Keratinocyte (primary cell): ENCODE data around the gene FAM227A. TPM values are rescaled to one million over a fixed set of nuclear protein-coding genes. Genes with fewer than 3 reads are reported as not detected.

Experiments
- DNase-seq: peaks from one replicate; pipeline ENCODE4 v3.0.0-alpha.2; 2011; ENCODE audit warnings: low read depth, missing footprints, low spot score
- FAIRE-seq: peaks from 2 replicates; lab custom pipeline; 2011; peaks lifted over from hg19 to GRCh38; lab: Jason Lieb, UNC
- H2AFZ ChIP-seq: 2 replicates; pipeline ENCODE4 v1.6.0; 2012; ENCODE audit warnings: low read length, control low read depth, inconsistent platforms; ENCODE audit not compliant: control insufficient read depth
- H3K27ac ChIP-seq: 2 replicates; pipeline ENCODE4 v1.5.1; 2011; ENCODE audit warnings: low read length; ENCODE audit not compliant: control insufficient read depth, insufficient read depth
- H3K27me3 ChIP-seq: 3 replicates; pipeline ENCODE4 v1.6.0; 2011; ENCODE audit warnings: low read length; ENCODE audit not compliant: control insufficient read depth, insufficient read depth; ENCODE audit errors: extremely low read depth
- H3K36me3 ChIP-seq, 2 experiments: 2 replicates in 1 of 2; 3 replicates in 1 of 2; pipeline ENCODE4 v1.5.1; 2011; ENCODE audit warnings: low read length in 2 of 2, mild to moderate bottlenecking in 1 of 2; ENCODE audit not compliant: control insufficient read depth in 2 of 2, insufficient read depth in 2 of 2; ENCODE audit errors: extremely low read depth in 1 of 2
- H3K4me1 ChIP-seq: 3 replicates; pipeline ENCODE4 v1.5.1; 2011; ENCODE audit warnings: low read length; ENCODE audit not compliant: control insufficient read depth, insufficient read depth; ENCODE audit errors: extremely low read depth
- H3K4me2 ChIP-seq: 3 replicates; pipeline ENCODE4 v1.6.0; 2011; ENCODE audit warnings: low read depth, low read length; ENCODE audit not compliant: control insufficient read depth, insufficient read depth; ENCODE audit errors: extremely low read depth
- H3K4me3 ChIP-seq, 3 experiments: fragments of 200-600 bp in 1 of 3; sonication (generic) in 1 of 3; 2 replicates in 2 of 3; 3 replicates in 1 of 3; pipeline ENCODE4 v1.5.1; 2011 to 2016; ENCODE audit warnings: low read length in 3 of 3, mild to moderate bottlenecking in 3 of 3, control low read depth in 2 of 3, inconsistent platforms in 1 of 3, low read depth in 1 of 3, mixed read lengths in 1 of 3, mixed run types in 1 of 3, moderate library complexity in 1 of 3; ENCODE audit not compliant: control insufficient read depth in 2 of 3, insufficient read depth in 2 of 3; ENCODE audit errors: extremely low read depth in 1 of 3
- H3K79me2 ChIP-seq: 2 replicates; pipeline ENCODE4 v1.6.0; 2012; ENCODE audit warnings: low read length; ENCODE audit not compliant: control insufficient read depth, insufficient read depth
- H3K9ac ChIP-seq: 3 replicates; pipeline ENCODE4 v1.6.0; 2011; ENCODE audit warnings: low read length; ENCODE audit not compliant: control insufficient read depth, insufficient read depth; ENCODE audit errors: extremely low read depth
- H3K9me1 ChIP-seq: 3 replicates; pipeline ENCODE4 v1.6.0; 2011; ENCODE audit warnings: low read length; ENCODE audit not compliant: control insufficient read depth, insufficient read depth; ENCODE audit errors: extremely low read depth
- H3K9me3 ChIP-seq: 2 replicates; pipeline ENCODE4 v1.5.1; 2012; ENCODE audit warnings: low read depth, low read length; ENCODE audit not compliant: control insufficient read depth
- H4K20me1 ChIP-seq: 3 replicates; pipeline ENCODE4 v1.6.0; 2011; ENCODE audit warnings: low read length; ENCODE audit not compliant: control insufficient read depth, insufficient read depth; ENCODE audit errors: extremely low read depth
- CTCF ChIP-seq, 3 experiments: IDR thresholded peaks in 1 of 3; conservative IDR thresholded peaks in 1 of 3; optimal IDR thresholded peaks in 1 of 3; 2 replicates in 2 of 3; 3 replicates in 1 of 3; pipeline versions ENCODE3 to v1.5.1; 2011; ENCODE audit warnings: low read length in 3 of 3, mild to moderate bottlenecking in 3 of 3, moderate library complexity in 2 of 3, control low read depth in 1 of 3, inconsistent platforms in 1 of 3; ENCODE audit not compliant: insufficient read depth in 2 of 3; ENCODE audit errors: extremely low read depth in 1 of 3
- EZH2 ChIP-seq: IDR thresholded peaks from one replicate; pipeline ENCODE4 v1.6.1; 2012; ENCODE audit warnings: inconsistent platforms, mild to moderate bottlenecking, low read length, moderate library complexity
- dilution Hi-C: fragments of 300-500 bp; cut with MboI; formaldehyde crosslinking; loops from one replicate; pipeline ENCODE4 v1.7.0; 2020; ENCODE audit warnings: low sequenced_read_pairs; ENCODE audit not compliant: extremely low pct_ligation_motif_present
- polyA plus RNA-seq, 5 experiments: library from polyadenylated mRNA; depleted of rRNA in 3 of 5; stranded (reverse) in 3 of 5; stranded (forward) in 1 of 5; unstranded in 1 of 5; fragments of >200 nt; gene quantifications; 1 replicate in 1 of 5; 2 replicates in 3 of 5; 3 replicates in 1 of 5; pipeline versions ENCODE4 v1.2.1 to v1.2.3, GENCODE V29; 2011 to 2012; ENCODE audit warnings: missing spikeins in 2 of 5, low read depth in 1 of 5, low replicate concordance in 1 of 5

FAM227A gene
- polyA plus RNA-seq, 1 donor (not counting 4 experiments of a cell fraction or from before 2014, with no cell fraction given) = 1.1 TPM

- TF ChIP-seq EZH2 (no peak), CTCF (optimal IDR thresholded peaks at IDR 0.05 in 1 of 3, IDR thresholded peaks at IDR 0.05 in 1 of 3, conservative IDR thresholded peaks at IDR 0.05 in 1 of 3; ENCODE audit: extremely low read depth in 1 of 3, insufficient read depth in 2 of 3, low read length in 3 of 3) (no peak)
- H3K4me2 ChIP-seq = peak overlapping the region; percentile 88
- FAIRE-seq (peak; percentile 44), DNase-seq (no peak)
- no peaks in the 10 kb centered on the region for H3K27me3 ChIP-seq
- peak overlapping the region; percentile 99 for H2AFZ ChIP-seq
- peak overlapping the region; percentile 98 for H3K9ac ChIP-seq
- H3K79me2 ChIP-seq = peaks cover 11% of the 10 kb centered on the region
- peaks cover 0 to 3% of the 10 kb centered on the region in 2 experiments for H3K36me3 ChIP-seq
- no peaks in the 10 kb centered on the region for H3K9me1 ChIP-seq
- peak overlapping the region; percentile 100 for H3K27ac ChIP-seq
- dilution Hi-C loops = no loop called here
- peak overlapping the region; percentile 63 to 79 (median 73) for H3K4me3 ChIP-seq
- no peaks in the 10 kb centered on the region for H3K9me3 ChIP-seq
- no peaks in the 10 kb centered on the region for H4K20me1 ChIP-seq
- H3K4me1 ChIP-seq = peaks cover 11% of the 10 kb centered on the region
Measured at GRCh38 chr22:38657045-38657909, 1.1 kb upstream of the FAM227A start.

DNA sequence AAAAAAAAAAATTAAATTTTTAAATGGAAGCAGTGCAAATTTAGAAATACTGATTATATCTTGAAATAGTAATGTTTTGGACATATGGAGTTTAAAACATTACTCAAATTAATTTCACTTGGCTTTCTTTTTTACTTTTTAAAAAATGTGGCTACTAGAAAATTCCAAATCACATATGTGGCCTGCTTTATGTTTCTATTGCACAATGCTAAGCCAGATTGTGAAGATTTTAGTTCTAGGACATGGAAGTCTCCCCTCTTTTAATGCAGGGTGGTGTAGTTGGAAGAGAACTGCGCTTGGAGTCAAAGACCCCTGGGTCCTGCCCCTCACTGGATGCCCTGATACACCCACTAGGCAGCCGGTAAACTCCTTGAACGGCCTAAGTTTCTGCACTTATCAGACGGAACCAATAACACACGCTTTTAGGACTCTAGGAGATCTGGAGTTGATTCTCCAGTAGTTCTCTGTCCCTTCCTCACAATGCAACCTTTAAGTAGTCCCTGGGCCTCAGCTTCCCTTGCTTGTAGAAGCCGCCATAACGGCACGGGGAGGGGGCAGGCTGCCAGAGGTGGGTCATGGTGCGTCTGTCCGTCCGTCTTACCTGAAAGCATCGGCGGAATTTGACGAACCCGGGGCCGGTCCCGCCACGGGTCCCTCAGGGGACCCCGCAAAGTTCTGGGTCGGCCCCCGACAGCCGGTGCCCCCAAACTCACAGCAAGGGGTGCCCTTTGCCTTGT is 505 bp downstream of the FAM227A start:
- no peak for FAIRE-seq
- no peaks in the 10 kb centered on the region for H3K9me1 ChIP-seq
- no peak for TF ChIP-seq EZH2
- no peak for TF ChIP-seq CTCF (optimal IDR thresholded peaks at IDR 0.05 in 1 of 3, IDR thresholded peaks at IDR 0.05 in 1 of 3, conservative IDR thresholded peaks at IDR 0.05 in 1 of 3; ENCODE audit: extremely low read depth in 1 of 3, insufficient read depth in 2 of 3, low read length in 3 of 3)

More for the DNA sequence above, 505 bp downstream of the FAM227A start:
- peak overlapping the region; percentile 100 for H3K27ac ChIP-seq
- no peak for DNase-seq
- no peaks in the 10 kb centered on the region for H4K20me1 ChIP-seq
- H3K4me1 ChIP-seq = peaks cover 12% of the 10 kb centered on the region
- no peaks in the 10 kb centered on the region for H3K9me3 ChIP-seq
- H3K9ac ChIP-seq = peak overlapping the region; percentile 98
- peak overlapping the region; percentile 63 to 79 (median 73) for H3K4me3 ChIP-seq
- no peaks in the 10 kb centered on the region for H3K36me3 ChIP-seq
- H3K4me2 ChIP-seq = peak overlapping the region; percentile 88
- dilution Hi-C loops = no loop called here
- no peaks in the 10 kb centered on the region for H3K27me3 ChIP-seq
- H2AFZ ChIP-seq = peak overlapping the region; percentile 99
- peaks cover 11% of the 10 kb centered on the region for H3K79me2 ChIP-seq
